ENCODE data around the gene NHEJ1. TPM values are rescaled to one million over a fixed set of nuclear protein-coding genes. Genes with fewer than 3 reads are reported as not detected.

NHEJ1 gene
- total RNA-seq, 1 experiment from 2014 or later, result 16.7 TPM

GRCh38 chr2:219056176-219056895 is 104.3 kb downstream of the NHEJ1 start:
- peaks cover 22% of the 10 kb centered on the region for H3K4me1 ChIP-seq (ENCODE audit: insufficient read depth, low read length)
- no peak overlapping the region for H3K4me2 ChIP-seq (ENCODE audit: low read length)
- H3K79me2 ChIP-seq (ENCODE audit: low read length), result no peaks in the 10 kb centered on the region
- H3F3A ChIP-seq (ENCODE audit: low read length, unreplicated experiment), result no peaks in the 10 kb centered on the region
- no peak overlapping the region for H3K9ac ChIP-seq (ENCODE audit: low read length)
- H3K4me3 ChIP-seq (ENCODE audit: low read length), result no peak overlapping the region
- peaks cover 31% of the 10 kb centered on the region for H3K27me3 ChIP-seq (ENCODE audit: low read length)
- H3K9me2 ChIP-seq (replicated peaks; ENCODE audit: low read length), result no peaks in the 10 kb centered on the region
- no peaks in the 10 kb centered on the region for H3K36me3 ChIP-seq (ENCODE audit: low read depth, low read length)
- ATAC-seq, result no peak
- TF ChIP-seq EZH2phosphoT487 (IDR thresholded peaks at IDR 0.05; ENCODE audit: borderline replicate concordance, low read length) (no peak), EZH2 (IDR thresholded peaks at IDR 0.05; ENCODE audit: low read length, unreplicated experiment) (no peak), CTCF (conservative IDR thresholded peaks at IDR 0.05; ENCODE audit: low read depth, low read length) (no peak)
- H3K27ac ChIP-seq (ENCODE audit: low read length), result no peak overlapping the region
- H3K9me3 ChIP-seq (ENCODE audit: low read length), result no peaks in the 10 kb centered on the region
- no peak overlapping the region for H2AFZ ChIP-seq (ENCODE audit: low read length)
- DNase-seq, result no peak
- H4K20me1 ChIP-seq (ENCODE audit: low read length), result no peaks in the 10 kb centered on the region
- CTCF ChIA-PET, result no interaction called here
- POLR2A ChIA-PET (ENCODE audit: unreplicated experiment), result no interaction called here
- BruUV-seq (replicated peaks), result no TSS peak
- intact Hi-C loops (cut with micrococcal nuclease), result no loop called here

- no peak overlapping the region for H2AFZ ChIP-seq (ENCODE audit: low read length)
- H3K9ac ChIP-seq (ENCODE audit: low read length), result no peak overlapping the region
- peaks cover 22% of the 10 kb centered on the region for H3K27me3 ChIP-seq (ENCODE audit: low read length)
- POLR2A ChIA-PET (ENCODE audit: unreplicated experiment), result no interaction called here
- no peaks in the 10 kb centered on the region for H3K9me2 ChIP-seq (replicated peaks; ENCODE audit: low read length)
- H3K79me2 ChIP-seq (ENCODE audit: low read length), result no peaks in the 10 kb centered on the region
- no TSS peak for BruUV-seq (replicated peaks)
- CTCF ChIA-PET, result no interaction called here
- no peaks in the 10 kb centered on the region for H3K36me3 ChIP-seq (ENCODE audit: low read depth, low read length)
- no peaks in the 10 kb centered on the region for H3F3A ChIP-seq (ENCODE audit: low read length, unreplicated experiment)
- H3K4me2 ChIP-seq (ENCODE audit: low read length), result no peak overlapping the region
- no peak overlapping the region for H3K27ac ChIP-seq (ENCODE audit: low read length)
- no peaks in the 10 kb centered on the region for H3K9me3 ChIP-seq (ENCODE audit: low read length)
- H3K4me3 ChIP-seq (ENCODE audit: low read length), result no peak overlapping the region
- H3K4me1 ChIP-seq (ENCODE audit: insufficient read depth, low read length), result peaks cover 18% of the 10 kb centered on the region
- DNase-seq (no peak), ATAC-seq (no peak)
- no peak for TF ChIP-seq EZH2 (IDR thresholded peaks at IDR 0.05; ENCODE audit: low read length, unreplicated experiment)
- no peak for TF ChIP-seq CTCF (conservative IDR thresholded peaks at IDR 0.05; ENCODE audit: low read depth, low read length)
- no peak for TF ChIP-seq EZH2phosphoT487 (IDR thresholded peaks at IDR 0.05; ENCODE audit: borderline replicate concordance, low read length)
- H4K20me1 ChIP-seq (ENCODE audit: low read length), result no peaks in the 10 kb centered on the region
- intact Hi-C loops (cut with micrococcal nuclease), result no loop called here
Measured at GRCh38 chr2:219054956-219055903, 105.4 kb downstream of the NHEJ1 start.

Measured in PC-3 (cell line).